ENCODE data around the gene ELFN1. TPM values are rescaled to one million over a fixed set of nuclear protein-coding genes. Genes with fewer than 3 reads are reported as not detected.

ELFN1 gene
- total RNA-seq, 1 donor from 2014 or later: 9.5 TPM

Other genes starting within 250 kb of the ELFN1 start
- 4.2 TPM for gene MICALL2, start 210.8 kb upstream of the ELFN1 start, total RNA-seq
- gene INTS1, start 165.9 kb upstream of the ELFN1 start, total RNA-seq: 15.8 TPM
- gene MAFK, start 139.6 kb upstream of the ELFN1 start, total RNA-seq: 6.9 TPM
- not detected for gene TMEM184A, start 114.1 kb upstream of the ELFN1 start, total RNA-seq
- 19.2 TPM for gene PSMG3, start 100.2 kb upstream of the ELFN1 start, total RNA-seq

Data from occipital lobe (tissue), 1 donor.